T-cell (primary cell): ENCODE results near the gene ACCSL. TPM values are rescaled to one million over a fixed set of nuclear protein-coding genes. Genes with fewer than 3 reads are reported as not detected.

Experiments
- ATAC-seq, 4 experiments: fragments of 200-7000 bp in 3 of 4; fragments of 150-1000 bp in 1 of 4; cut with Tn5 transposase; replicated peaks in 1 of 4; 1 replicate in 3 of 4; 2 replicates in 1 of 4; pipeline ENCODE4 v1.10.0; 2021; ENCODE audit warnings: moderate library complexity in 3 of 4, mild to moderate bottlenecking in 2 of 4, moderate number of reproducible peaks in 1 of 4
- CTCF ChIA-PET, 2 donors: fragments of 300-600 bp; sonication (Branson Sonifier 250); formaldehyde crosslinking; loops; one replicate each; lab custom pipeline; 2022; ENCODE audit warnings: antibody characterized with exemption in 2 of 2; lab: Charles Lee
- POLR2A ChIA-PET, 2 donors: fragments of 300-600 bp; sonication (Branson Sonifier 250); formaldehyde crosslinking; loops; one replicate each; lab custom pipeline; 2022; ENCODE audit warnings: antibody characterized with exemption in 2 of 2; lab: Charles Lee
- DNase-seq, 35 experiments: peaks; one replicate each; pipeline versions ENCODE4 v3.0.0 to v3.0.0-alpha.2; 2013 to 2023
- H3K27ac ChIP-seq: one replicate; pipeline ENCODE4 v1.5.1; 2013; ENCODE audit warnings: low read length
- H3K27me3 ChIP-seq, 2 experiments: replicated peaks in 1 of 2; 1 replicate in 1 of 2; 2 replicates in 1 of 2; pipeline versions ENCODE4 v1.6.1 to v1.7.0; 2013; ENCODE audit warnings: low read length in 1 of 2, mixed read lengths in 1 of 2; ENCODE audit not compliant: control insufficient read depth in 2 of 2, insufficient read depth in 2 of 2; ENCODE audit errors: extremely low read depth in 1 of 2
- H3K36me3 ChIP-seq, 2 donors: 1 replicate in 1 of 2; 2 replicates in 1 of 2; pipeline versions ENCODE4 v1.6.1 to v1.7.0; 2013; ENCODE audit warnings: low read length in 1 of 2; ENCODE audit not compliant: control insufficient read depth in 2 of 2, insufficient read depth in 1 of 2; ENCODE audit errors: extremely low read depth in 1 of 2
- H3K4me1 ChIP-seq, 2 experiments: 1 replicate in 1 of 2; 2 replicates in 1 of 2; pipeline versions ENCODE4 v1.6.1 to v1.7.0; 2013; ENCODE audit warnings: low read length in 2 of 2, mixed read lengths in 1 of 2; ENCODE audit not compliant: insufficient read depth in 2 of 2, control insufficient read depth in 1 of 2; ENCODE audit errors: extremely low read depth in 1 of 2
- H3K4me3 ChIP-seq, 2 donors: 1 replicate in 1 of 2; 2 replicates in 1 of 2; pipeline versions ENCODE4 v1.5.1 to v1.7.0; 2013; ENCODE audit warnings: mild to moderate bottlenecking in 2 of 2, low read length in 1 of 2, moderate library complexity in 1 of 2; ENCODE audit not compliant: control insufficient read depth in 1 of 2; ENCODE audit errors: extremely low read depth in 1 of 2
- H3K9me3 ChIP-seq: 2 replicates; pipeline ENCODE4 v1.7.0; 2013
- H3K27ac Mint-ChIP-seq, 2 donors: one replicate each; pipeline ENCODE4 v1.8.0; 2020 to 2021; ENCODE audit warnings: mild to moderate bottlenecking in 2 of 2, mixed read lengths in 2 of 2
- H3K27me3 Mint-ChIP-seq, 2 donors: one replicate each; pipeline ENCODE4 v1.8.0; 2021 to 2022; ENCODE audit warnings: mixed read lengths in 2 of 2
- H3K36me3 Mint-ChIP-seq: one replicate; pipeline ENCODE4 v1.8.0; 2021; ENCODE audit warnings: mixed read lengths
- H3K4me1 Mint-ChIP-seq, 3 donors: one replicate each; pipeline ENCODE4 v1.8.0; 2020 to 2022; ENCODE audit warnings: mixed read lengths in 3 of 3, mild to moderate bottlenecking in 1 of 3
- H3K4me3 Mint-ChIP-seq, 3 donors: one replicate each; pipeline ENCODE4 v1.8.0; 2020 to 2022; ENCODE audit warnings: mild to moderate bottlenecking in 3 of 3, mixed read lengths in 3 of 3, moderate library complexity in 3 of 3
- H3K9me3 Mint-ChIP-seq, 3 donors: one replicate each; pipeline ENCODE4 v1.8.0; 2020 to 2022; ENCODE audit warnings: mixed read lengths in 3 of 3
- WGBS: methylation state at CpG from one replicate; pipeline ENCODE4 v1.1.5; 2013; ENCODE audit warnings: missing lambda C conversion rate; ENCODE audit not compliant: insufficient coverage; 5-methylcytosine and 5-hydroxymethylcytosine counted together
- total RNA-seq, 35 experiments: library from RNA in 6 of 35; stranded (reverse) in 6 of 35; fragments of 120-200 nt in 1 of 35; gene quantifications; one replicate each; pipeline versions ENCODE4 v1.2.1 to v1.2.4 and lab custom pipeline; 2013 to 2026

ACCSL gene
- total RNA-seq, 5 donors from 2014 or later (not counting 1 experiment from before 2014, with no cell fraction given): not detected

DNA sequence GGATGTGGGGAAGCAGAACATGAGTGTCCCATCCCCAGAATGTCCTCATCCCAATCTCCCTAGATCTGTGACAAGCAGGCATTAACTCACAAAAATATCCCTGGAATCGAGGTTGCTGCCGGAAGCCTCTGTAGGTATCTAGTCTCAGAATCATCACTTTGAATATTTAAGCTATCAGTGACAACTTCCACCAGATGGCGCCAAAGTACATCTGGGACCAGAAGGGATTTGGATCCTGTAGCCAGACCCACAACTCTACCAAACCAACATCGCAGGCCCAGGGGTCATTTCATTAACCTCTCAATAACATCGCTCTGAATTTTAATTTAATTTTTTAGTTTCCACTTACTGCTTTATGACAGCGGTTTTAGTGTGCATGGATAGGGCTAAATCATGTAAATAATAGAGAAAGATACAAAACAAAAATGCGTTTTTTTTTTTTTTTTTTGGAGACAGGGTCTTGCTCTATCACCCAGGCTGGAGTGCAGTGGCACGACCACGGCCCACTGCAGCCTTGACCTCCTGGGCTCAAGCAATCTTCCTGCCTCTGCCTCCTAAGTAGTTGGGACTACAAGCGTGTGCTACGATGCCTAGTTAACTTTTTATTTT, 46.6 kb downstream of the ACCSL start:
- POLR2A ChIA-PET: no interaction called here
- no peaks in the 10 kb centered on the region for H3K27me3 ChIP-seq
- no peak overlapping the region for H3K27ac Mint-ChIP-seq
- peak; percentile 32 to 58 (median 36) for ATAC-seq
- H3K4me1 Mint-ChIP-seq: peaks cover 28 to 32% (median 29%) of the 10 kb centered on the region in 3 donors
- H3K27ac ChIP-seq: no peak overlapping the region
- CTCF ChIA-PET: interaction anchor here (0.6 to 3.7 kb wide), 19 partner anchors 9 to 682 kb away, joined by 3 to 40 read pairs (median 4); partner anchors contain the start of gene ACCS (in 1 of the 2)
- no peak overlapping the region for H3K4me3 ChIP-seq
- no peaks in the 10 kb centered on the region for H3K9me3 ChIP-seq
- no peaks in the 10 kb centered on the region for H3K36me3 ChIP-seq
- H3K4me1 ChIP-seq: peaks cover 7 to 16% of the 10 kb centered on the region in 2 experiments
- peak; percentile 22 to 92 (median 69) for DNase-seq
- peaks cover under 1% of the 10 kb centered on the region for H3K36me3 Mint-ChIP-seq
- H3K27me3 Mint-ChIP-seq: no peaks in the 10 kb centered on the region
- peak overlapping the region; percentile 62 to 81 (median 62) for H3K4me3 Mint-ChIP-seq
- 5% methylated on average over 3 of the region's 11 CpGs for WGBS
- no peaks in the 10 kb centered on the region for H3K9me3 Mint-ChIP-seq

DNA sequence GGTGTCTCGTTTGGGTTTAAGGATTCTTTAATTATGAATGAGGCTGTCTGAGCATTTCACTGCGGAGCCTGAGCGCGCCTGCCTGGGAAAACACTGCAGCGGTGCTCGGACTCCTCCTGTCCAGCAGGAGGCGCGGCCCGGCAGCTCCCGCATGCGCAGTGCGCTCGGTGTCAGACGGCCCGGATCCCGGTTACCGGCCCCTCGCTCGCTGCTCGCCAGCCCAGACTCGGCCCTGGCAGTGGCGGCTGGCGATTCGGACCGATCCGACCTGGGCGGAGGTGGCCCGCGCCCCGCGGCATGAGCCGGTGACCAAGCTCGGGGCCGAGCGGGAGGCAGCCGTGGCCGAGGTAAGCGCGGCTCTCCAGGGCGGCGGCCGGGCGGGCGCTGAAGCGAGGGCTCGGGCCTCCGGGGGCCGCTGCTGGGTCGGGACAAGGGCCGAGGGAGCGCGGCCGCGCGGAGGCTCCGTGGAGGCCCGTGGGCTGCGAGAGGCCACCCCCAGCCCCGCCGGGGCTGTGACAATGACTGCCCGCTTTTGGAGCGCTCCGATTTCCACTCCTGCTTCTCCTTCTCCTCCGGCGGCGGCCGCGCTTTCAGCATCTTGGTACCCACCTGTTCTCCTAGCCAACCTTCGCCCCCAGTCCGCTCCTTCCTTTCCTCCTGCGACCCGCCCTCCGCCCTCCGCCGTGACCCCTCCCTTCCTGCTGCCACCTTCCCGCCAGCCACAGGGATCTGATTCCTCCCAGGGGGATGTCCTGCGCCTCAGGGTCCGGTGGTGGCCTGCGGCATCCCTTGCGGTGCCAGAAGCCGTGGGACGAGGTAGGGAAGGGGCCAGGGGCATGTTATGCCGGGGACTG, 48.0 kb downstream of the ACCSL start, which contains the start of gene EXT2:
Gene EXT2 (plus strand): TSS at position 173 of the 854 bp plus-strand sequence. CDS start 12,035 bp downstream, outside the sequence.
- Histone ChIP-seq H3K27me3 (no peaks in the 10 kb centered on the region), H3K4me3 (peak within 1 kb of the TSS; percentile 65 to 74), H3K9me3 (no peaks in the 10 kb centered on the region), H3K4me1 (peaks cover 7 to 16% of the 10 kb centered on the region in 2 experiments), H3K27ac (no peak within 1 kb of the TSS), H3K36me3 (peaks cover 0 to 4% of the 10 kb centered on the region in 2 donors)
- CTCF ChIA-PET: interaction anchor here (1.0 to 3.7 kb wide), 6 partner anchors 9 to 784 kb away, joined by 3 to 40 read pairs (median 7); partner anchors contain the start of genes ACCS (in 1 of the 2) and API5 (in 1 of the 2)
- DNase-seq: peak; percentile 51 to 91 (median 79)
- H3K27ac Mint-ChIP-seq: peak within 1 kb of the TSS; percentile 36 to 40
- POLR2A ChIA-PET: no interaction called here
- H3K4me3 Mint-ChIP-seq: peak within 1 kb of the TSS; percentile 81 to 83 (median 81)
- H3K27me3 Mint-ChIP-seq: no peaks in the 10 kb centered on the region
- H3K9me3 Mint-ChIP-seq: no peaks in the 10 kb centered on the region
- ATAC-seq: peak; percentile 95 to 97 (median 95)
- WGBS: under 1% methylated on average over 81 of the region's 83 CpGs
- H3K4me1 Mint-ChIP-seq: peaks cover 33 to 43% (median 35%) of the 10 kb centered on the region in 3 donors
- H3K36me3 Mint-ChIP-seq: peaks cover 13% of the 10 kb centered on the region

DNA sequence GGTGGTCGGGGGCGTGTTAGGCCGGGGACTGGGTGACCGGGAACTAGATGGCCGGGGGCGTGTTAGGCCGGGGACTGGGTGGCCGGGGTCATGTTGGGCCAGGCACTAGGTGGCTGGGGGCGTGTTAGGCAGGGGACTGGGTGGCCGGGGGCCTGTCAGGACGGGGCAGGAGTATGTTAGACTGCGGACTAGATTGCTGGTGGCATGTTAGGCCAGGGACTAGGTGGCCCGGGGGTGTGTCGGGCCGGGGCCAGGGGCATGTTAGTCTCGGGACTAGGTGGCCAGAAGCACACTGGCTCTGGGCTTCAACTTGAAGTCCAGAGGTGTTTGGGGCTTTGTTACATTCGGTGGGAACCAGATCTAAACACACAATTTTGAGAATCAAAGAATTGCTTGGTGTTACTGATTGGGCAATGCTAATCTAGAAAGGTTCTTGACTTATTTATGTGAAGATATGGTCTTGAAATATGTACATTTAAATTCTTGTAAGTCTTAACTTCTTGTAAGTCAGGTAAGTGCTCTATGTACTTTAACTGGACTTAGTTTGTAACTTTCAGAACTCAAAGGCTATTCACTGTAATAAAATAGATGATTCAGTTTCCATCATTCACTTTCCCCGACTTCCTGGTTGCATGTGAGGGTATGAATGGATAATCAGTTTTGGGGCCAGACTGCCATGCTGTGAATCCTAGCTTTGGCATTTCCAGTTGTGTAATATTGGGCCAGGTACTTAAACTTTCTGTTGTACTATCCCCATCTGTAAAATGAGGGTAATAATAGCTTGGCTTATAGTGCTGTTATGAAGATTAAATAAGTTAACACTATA, 48.8 kb downstream of the ACCSL start:
- H3K27ac ChIP-seq: no peak overlapping the region
- WGBS: 0% methylated on average over 11 of the region's 18 CpGs
- no peak overlapping the region for H3K27ac Mint-ChIP-seq
- H3K4me3 Mint-ChIP-seq: peak overlapping the region; percentile 81 to 82 (median 81)
- H3K4me1 Mint-ChIP-seq: peaks cover 38 to 49% (median 40%) of the 10 kb centered on the region in 3 donors
- no peaks in the 10 kb centered on the region for H3K27me3 Mint-ChIP-seq
- no peaks in the 10 kb centered on the region for H3K9me3 Mint-ChIP-seq
- H3K27me3 ChIP-seq: no peaks in the 10 kb centered on the region
- no peak for ATAC-seq
- ChIA-PET CTCF (interaction anchor here in 1 of 2 donors (0.6 kb wide), 1 partner anchor 10 kb away, joined by 3 read pairs; no protein-coding TSS in a partner anchor), POLR2A (no interaction called here)
- H3K36me3 Mint-ChIP-seq: peaks cover 13% of the 10 kb centered on the region
- H3K4me3 ChIP-seq: peak overlapping the region; percentile 65 to 74
- peak in 4 of 35 experiments; percentile 1 to 5 (median 2) for DNase-seq
- H3K9me3 ChIP-seq: no peaks in the 10 kb centered on the region
- peaks cover 0 to 4% of the 10 kb centered on the region in 2 donors for H3K36me3 ChIP-seq
- H3K4me1 ChIP-seq: peaks cover 7 to 16% of the 10 kb centered on the region in 2 experiments

DNA sequence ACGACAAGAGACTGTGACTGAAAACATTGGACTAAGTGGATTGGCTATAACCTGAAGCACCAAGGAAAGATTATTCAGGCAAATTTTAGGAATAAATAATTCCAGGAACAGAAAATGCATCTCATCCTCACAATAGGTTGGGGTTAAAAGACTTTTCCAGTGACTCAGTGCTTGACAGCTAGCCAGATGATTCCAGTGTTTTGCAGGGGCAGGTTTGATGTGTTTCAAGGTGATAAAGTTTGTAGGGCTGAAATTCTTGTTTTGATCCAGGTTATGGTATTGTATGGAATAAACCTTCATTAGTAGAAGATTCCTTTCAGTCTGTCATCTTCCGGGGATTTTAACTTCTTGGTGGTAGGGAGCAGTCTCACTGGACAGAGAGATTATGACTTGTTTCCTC, 50.0 kb downstream of the ACCSL start:
- Histone ChIP-seq H3K4me1 (peaks cover 9 to 16% of the 10 kb centered on the region in 2 experiments), H3K36me3 (peaks cover 0 to 4% of the 10 kb centered on the region in 2 donors), H3K4me3 (no peak overlapping the region), H3K27ac (no peak overlapping the region), H3K27me3 (no peaks in the 10 kb centered on the region), H3K9me3 (no peaks in the 10 kb centered on the region)
- CTCF ChIA-PET: no interaction called here
- 100% methylated on average over 1 of the region's 2 CpGs for whole genome bisulfite sequencing
- no peaks in the 10 kb centered on the region for H3K9me3 Mint-ChIP-seq
- no peak overlapping the region for H3K27ac Mint-ChIP-seq
- no peak overlapping the region for H3K4me3 Mint-ChIP-seq
- peaks cover 13% of the 10 kb centered on the region for H3K36me3 Mint-ChIP-seq
- H3K4me1 Mint-ChIP-seq: peaks cover 49 to 61% (median 51%) of the 10 kb centered on the region in 3 donors
- no peak for ATAC-seq
- DNase-seq: no peak
- POLR2A ChIA-PET: no interaction called here
- no peaks in the 10 kb centered on the region for H3K27me3 Mint-ChIP-seq

DNA sequence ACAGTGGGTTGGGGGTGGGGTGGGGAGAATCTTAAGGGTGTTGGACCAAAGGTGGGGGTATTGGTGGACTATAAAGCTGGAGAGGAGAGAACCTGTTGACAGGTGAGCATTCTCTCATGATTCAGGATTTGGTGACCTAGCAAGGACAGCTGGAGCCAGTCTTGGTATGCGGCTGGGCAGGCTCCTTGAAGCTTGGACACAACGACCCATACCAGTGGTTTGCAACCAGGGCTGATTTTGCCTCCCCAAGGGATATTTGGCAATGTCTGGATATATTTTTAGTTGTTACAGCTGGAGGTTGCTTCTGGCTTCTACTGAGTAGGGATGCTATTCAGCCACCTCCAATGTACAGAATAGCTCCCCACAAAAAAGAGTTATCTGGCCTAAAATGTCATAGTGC, 53.3 kb downstream of the ACCSL start:
- POLR2A ChIA-PET: interaction anchor here in 1 of 2 donors (0.6 kb wide), 1 partner anchor 468 kb away, joined by 6 read pairs; no protein-coding TSS in a partner anchor
- Mint-ChIP-seq H3K27ac (no peak overlapping the region), H3K27me3 (no peaks in the 10 kb centered on the region), H3K9me3 (no peaks in the 10 kb centered on the region), H3K4me3 (no peak overlapping the region), H3K4me1 (peaks cover 49 to 59% (median 53%) of the 10 kb centered on the region in 3 donors), H3K36me3 (peaks cover 17% of the 10 kb centered on the region)
- Histone ChIP-seq H3K9me3 (no peaks in the 10 kb centered on the region), H3K4me1 (peaks cover 5% of the 10 kb centered on the region in 2 experiments), H3K27ac (no peak overlapping the region), H3K36me3 (peaks cover 0 to 4% of the 10 kb centered on the region in 2 donors), H3K4me3 (no peak overlapping the region), H3K27me3 (no peaks in the 10 kb centered on the region)
- CTCF ChIA-PET: interaction anchor here in 1 of 2 donors (1.1 kb wide), 1 partner anchor 9 kb away, joined by 3 read pairs; no protein-coding TSS in a partner anchor
- no peak for ATAC-seq
- no peak for DNase-seq
- WGBS: no CpG with 5 or more reads among the region's 2 CpGs
